Activated CD8-positive, alpha-beta memory T cell treated with anti-CD3 and anti-CD28 coated beads for 1 hour (primary cell): ENCODE measurements around the gene GDF10.

Source experiments
- DNase-seq, 2 donors: peaks; one replicate each; pipeline ENCODE4 v3.0.0-alpha.2; 2020; ENCODE audit warnings: low read depth in 1 of 2; ENCODE audit errors: extremely low read depth in 1 of 2

The GDF10 gene

GRCh38 chr10:47299611-47300428 lies at the start of gene GDF10:
TSS of gene GDF10 (plus strand) at chr10:47300197. CDS start at chr10:47300652, 455 bp downstream.
- no peak for DNase-seq

- DNase-seq = no peak
Measured at GRCh38 chr10:47252093-47252780, 47.8 kb upstream of the GDF10 start.

GRCh38 chr10:47253030-47253637 lies 46.9 kb upstream of the GDF10 start:
- DNase-seq = no peak

- DNase-seq = no peak
Measured at GRCh38 chr10:47253651-47254375, 46.2 kb upstream of the GDF10 start.

- no peak for DNase-seq
Measured at GRCh38 chr10:47254611-47255010, 45.4 kb upstream of the GDF10 start.

- no peak for DNase-seq
Measured at GRCh38 chr10:47255033-47255813, 44.8 kb upstream of the GDF10 start.

- no peak for DNase-seq
Measured at GRCh38 chr10:47255866-47256265, 44.1 kb upstream of the GDF10 start.

- DNase-seq = no peak
Measured at GRCh38 chr10:47256751-47257336, 43.2 kb upstream of the GDF10 start.

- no peak for DNase-seq
Measured at GRCh38 chr10:47257396-47258120, 42.4 kb upstream of the GDF10 start.

- DNase-seq = no peak
Measured at GRCh38 chr10:47258921-47259320, 41.1 kb upstream of the GDF10 start.

GRCh38 chr10:47259466-47259865 lies 40.5 kb upstream of the GDF10 start:
- no peak for DNase-seq

- DNase-seq = no peak
Measured at GRCh38 chr10:47260505-47261111, 39.4 kb upstream of the GDF10 start.

GRCh38 chr10:47261121-47261520 lies 38.9 kb upstream of the GDF10 start:
- DNase-seq = no peak

GRCh38 chr10:47261556-47261955 lies 38.4 kb upstream of the GDF10 start:
- no peak for DNase-seq

- no peak for DNase-seq
Measured at GRCh38 chr10:47262606-47263533, 37.1 kb upstream of the GDF10 start.

GRCh38 chr10:47264797-47265281 lies 35.2 kb upstream of the GDF10 start:
- peak; percentile 27 to 33 for DNase-seq

- no peak for DNase-seq
Measured at GRCh38 chr10:47266602-47267001, 33.4 kb upstream of the GDF10 start.

GRCh38 chr10:47268696-47269095 lies 31.3 kb upstream of the GDF10 start:
- DNase-seq = no peak
